HepG2 (cell line): Measurements from ENCODE around the gene SFPQ. TPM values are rescaled to one million over a fixed set of nuclear protein-coding genes. Genes with fewer than 3 reads are reported as not detected.

Experiments used
- ATAC-seq: fragments of 200-7000 bp; cut with Tn5 transposase; 3 replicates; pipeline ENCODE4 v1.9.1; 2020; ENCODE audit warnings: mild to moderate bottlenecking, moderate library complexity
- BruUV-seq: library from RNA; stranded (reverse); fragments of 400-500 nt; replicated peaks from 2 replicates; lab custom pipeline; 2021; lab: Mats Ljungman, UMichigan
- CTCF ChIA-PET: fragments of 300-600 bp; formaldehyde crosslinking; extraction: SDS; loops from one replicate; lab custom pipeline; 2021; ENCODE audit warnings: low total read pairs, inconsistent platforms, low intra/inter-chr PET ratio; lab: Yijun Ruan, JAX
- POLR2A ChIA-PET: fragments of 350-600 bp; sonication (Branson Sonifier 250); formaldehyde crosslinking; loops from one replicate; lab custom pipeline; 2020; ENCODE audit warnings: antibody characterized with exemption, inconsistent platforms; lab: Yijun Ruan, JAX
- DNase-seq: peaks from one replicate; pipeline ENCODE4 v3.0.0-alpha.2; 2015; ENCODE audit warnings: low spot score
- FAIRE-seq: peaks from 3 replicates; lab custom pipeline; 2011; peaks lifted over from hg19 to GRCh38; lab: Jason Lieb, UNC
- H2AFZ ChIP-seq: one replicate; pipeline ENCODE4 v1.6.1; 2011; ENCODE audit warnings: low read length, inconsistent platforms
- H3K27ac ChIP-seq: fragments of 300-600 bp; 3 replicates; pipeline ENCODE4 v1.8.0; 2011; ENCODE audit warnings: mixed run types, mild to moderate bottlenecking, mixed read lengths, low read length, inconsistent platforms; ENCODE audit not compliant: insufficient read depth; ENCODE audit errors: extremely low read length
- H3K27me3 ChIP-seq, 2 experiments: fragments of 200-600 bp in 1 of 2; 2 replicates in 1 of 2; 3 replicates in 1 of 2; pipeline versions ENCODE4 v1.6.0 to v1.8.0; 2011; ENCODE audit warnings: low read length in 2 of 2, mild to moderate bottlenecking in 2 of 2, moderate library complexity in 2 of 2, inconsistent platforms in 1 of 2; ENCODE audit not compliant: insufficient read depth in 2 of 2, control insufficient read depth in 1 of 2
- H3K36me3 ChIP-seq, 2 experiments: fragments of 200-600 bp in 1 of 2; replicated peaks in 1 of 2; 2 replicates in 1 of 2; 3 replicates in 1 of 2; pipeline versions ENCODE4 v1.5.1 to v1.8.0; 2011; ENCODE audit warnings: low read length in 2 of 2, inconsistent platforms in 1 of 2; ENCODE audit not compliant: insufficient read depth in 2 of 2, control insufficient read depth in 1 of 2
- H3K4me1 ChIP-seq: 2 replicates; pipeline ENCODE4 v1.5.1; 2012; ENCODE audit warnings: low read length, inconsistent platforms; ENCODE audit not compliant: insufficient read depth
- H3K4me2 ChIP-seq: 2 replicates; pipeline ENCODE4 v1.6.0; 2011; ENCODE audit warnings: low read depth, low read length, inconsistent platforms
- H3K4me3 ChIP-seq, 3 experiments: fragments of 200-600 bp in 1 of 3; sonication (generic), shearing (Covaris generic) in 1 of 3; replicated peaks in 1 of 3; 2 replicates each; pipeline ENCODE4 v1.5.1; 2011 to 2016; ENCODE audit warnings: low read length in 3 of 3, inconsistent platforms in 2 of 3, low read depth in 2 of 3, mild to moderate bottlenecking in 2 of 3, control low read depth in 1 of 3, mixed read lengths in 1 of 3; ENCODE audit not compliant: insufficient read depth in 1 of 3
- H3K79me2 ChIP-seq: one replicate; pipeline ENCODE4 v1.6.1; 2011; ENCODE audit warnings: low read length, inconsistent platforms; ENCODE audit not compliant: insufficient read depth
- H3K9ac ChIP-seq: 2 replicates; pipeline ENCODE4 v1.6.0; 2011; ENCODE audit warnings: mild to moderate bottlenecking, low read depth, low read length, inconsistent platforms; ENCODE audit not compliant: insufficient read depth
- H3K9me3 ChIP-seq: 2 replicates; pipeline ENCODE4 v1.5.1; 2012; ENCODE audit warnings: mild to moderate bottlenecking, low read length
- H4K20me1 ChIP-seq: 2 replicates; pipeline ENCODE4 v1.6.0; 2011; ENCODE audit warnings: inconsistent platforms, mild to moderate bottlenecking, low read length, moderate library complexity; ENCODE audit not compliant: insufficient read depth
- GABPA ChIP-seq, 2 experiments: IDR thresholded peaks; 2 replicates each; pipeline ENCODE4 v1.6.1; 2011 to 2016; ENCODE audit warnings: low read depth in 2 of 2, low read length in 1 of 2, missing biosample characterization in 1 of 2, missing genetic modification characterization in 1 of 2
- HMGA1 ChIP-seq: sonication (generic); formaldehyde crosslinking; conservative IDR thresholded peaks from 2 replicates; pipeline ENCODE4 v1.4.0; 2020; ENCODE audit warnings: missing genetic modification reagents
- JUND ChIP-seq: sonication (generic); formaldehyde crosslinking; IDR thresholded peaks from 2 replicates; pipeline ENCODE4 v1.8.0; 2022; ENCODE audit warnings: mild to moderate bottlenecking, missing genetic modification reagents
- KLF12 ChIP-seq: sonication (generic); formaldehyde crosslinking; IDR thresholded peaks from 2 replicates; pipeline ENCODE4 v1.4.0; 2020; ENCODE audit warnings: missing genetic modification reagents, borderline replicate concordance
- LCORL ChIP-seq, 2 experiments: fragments of 450-650 bp in 1 of 2; sonication (generic) in 1 of 2; formaldehyde crosslinking in 1 of 2; IDR thresholded peaks; 2 replicates each; pipeline versions ENCODE4 v1.5.0 to v1.6.1; 2017 to 2020; ENCODE audit warnings: antibody characterized with exemption in 1 of 2, missing genetic modification reagents in 1 of 2
- MED1 ChIP-seq: sonication (generic); formaldehyde crosslinking; IDR thresholded peaks from 2 replicates; pipeline ENCODE4 v1.4.0; 2020; ENCODE audit warnings: missing genetic modification reagents
- RBFOX2 ChIP-seq: fragments of 200-400 bp; formaldehyde crosslinking; IDR thresholded peaks from 2 replicates; pipeline ENCODE4 v1.6.1; 2017; ENCODE audit warnings: low read depth, mild to moderate bottlenecking, low read length
- THAP9 ChIP-seq: sonication (generic); formaldehyde crosslinking; IDR thresholded peaks from 2 replicates; pipeline ENCODE4; 2020; ENCODE audit warnings: missing genetic modification reagents, mild to moderate bottlenecking, borderline replicate concordance
- ZBTB37 ChIP-seq: sonication (generic); formaldehyde crosslinking; IDR thresholded peaks from 2 replicates; pipeline ENCODE4 v1.4.0; 2020; ENCODE audit warnings: mild to moderate bottlenecking, missing genetic modification reagents
- ZFP62 ChIP-seq: sonication (generic); formaldehyde crosslinking; IDR thresholded peaks from 2 replicates; pipeline ENCODE4 v1.4.0; 2020; ENCODE audit warnings: missing genetic modification reagents
- ZHX2 ChIP-seq, 2 experiments: sonication (generic) in 1 of 2; formaldehyde crosslinking in 1 of 2; IDR thresholded peaks; 2 replicates each; pipeline versions ENCODE4 v1.6.1 to v1.9.0; 2014 to 2022; ENCODE audit warnings: antibody characterized with exemption in 1 of 2, borderline replicate concordance in 1 of 2, inconsistent platforms in 1 of 2, low read depth in 1 of 2, missing genetic modification reagents in 1 of 2
- ZNF547 ChIP-seq: sonication (generic); formaldehyde crosslinking; IDR thresholded peaks from 2 replicates; pipeline ENCODE4 v1.5.1; 2020; ENCODE audit warnings: mild to moderate bottlenecking, missing genetic modification reagents
- WGBS: methylation state at CpG from one replicate; pipeline ENCODE4 v1.1.6; 2017; ENCODE audit warnings: low lambda C conversion rate; 5-methylcytosine and 5-hydroxymethylcytosine counted together
- in situ Hi-C: cut with HindIII; loops from 2 replicates; pipeline ENCODE4 v1.10.0; 2017; ENCODE audit warnings: low pct_unique_long_range_greater_than_20kb; ENCODE audit not compliant: extremely low pct_ligation_motif_present
- intact Hi-C: fragments of 100-400 bp; cut with micrococcal nuclease; formaldehyde crosslinking; loops from one replicate; pipeline ENCODE4 v1.10.0; 2022; ENCODE audit not compliant: unreplicated experiment
- polyA plus RNA-seq, 8 experiments: library from polyadenylated mRNA; depleted of rRNA in 3 of 8; stranded (reverse) in 7 of 8; unstranded in 1 of 8; fragments of >200 nt; fragmentation: Illumina TruSeq in 4 of 8; extraction: Trizol in 4 of 8; gene quantifications; 2 replicates each; pipeline versions ENCODE4 v1.2.1 to v1.2.3, GENCODE V29; 2011 to 2016; ENCODE audit warnings: low read depth in 4 of 8, missing spikeins in 1 of 8, mixed read lengths in 1 of 8; ENCODE audit not compliant: insufficient read depth in 1 of 8
- total RNA-seq, 5 experiments: library from RNA; depleted of rRNA; stranded (reverse); fragments of >200 nt; fragmentation: Illumina TruSeq; extraction: Trizol; gene quantifications; 2 replicates each; pipeline ENCODE4 v1.2.3, GENCODE V29; 2016; ENCODE audit warnings: low read depth in 1 of 5

Gene SFPQ
- total and polyA plus RNA-seq, 2 of the 13 experiments (the other 11 are each of a cell fraction or from before 2014, with no cell fraction given): 101 to 292 TPM

- FAIRE-seq: no peak
- no peak for ATAC-seq
- Histone ChIP-seq H3K27ac (no peak overlapping the region), H3K36me3 (no peaks in the 10 kb centered on the region), H3K79me2 (no peaks in the 10 kb centered on the region), H3K4me2 (no peak overlapping the region), H3K4me1 (no peaks in the 10 kb centered on the region; the same call in 1 of the 2 replicates), H3K9me3 (no peaks in the 10 kb centered on the region), H2AFZ (no peak overlapping the region), H3K27me3 (no peaks in the 10 kb centered on the region), H3K4me3 (no peak overlapping the region), H4K20me1 (no peaks in the 10 kb centered on the region), H3K9ac (no peak overlapping the region)
- intact Hi-C loops (no loop called here), in situ Hi-C loops (no loop called here)
- DNase-seq: no peak
- WGBS: 10% methylated on average over 1 of the region's 1 CpG
- BruUV-seq: no TSS peak
- ChIA-PET POLR2A (no interaction called here), CTCF (no interaction called here)
- TF ChIP-seq JUND (CRISPR knock-in tag) (no peak), RBFOX2 (no peak), ZFP62 (no peak), KLF12 (CRISPR knock-in tag) (no peak), MED1 (CRISPR knock-in tag) (no peak), THAP9 (no peak), ZBTB37 (CRISPR knock-in tag) (no peak), ZNF547 (CRISPR knock-in tag) (no peak), HMGA1 (CRISPR knock-in tag) (no peak), LCORL (IDR thresholded peaks at IDR 0.05) (no peak), LCORL (CRISPR knock-in tag; IDR thresholded peaks at IDR 0.05) (no peak), ZHX2 (IDR thresholded peaks at IDR 0.05; ENCODE audit: low read depth) (no peak), ZHX2 (CRISPR knock-in tag; IDR thresholded peaks at IDR 0.05; ENCODE audit: borderline replicate concordance) (no peak), GABPA (IDR thresholded peaks at IDR 0.05; ENCODE audit: low read depth, low read length) (no peak), GABPA (CRISPR knock-in tag; IDR thresholded peaks at IDR 0.05; ENCODE audit: low read depth) (no peak)
These were observed 18.1 kb upstream of the SFPQ start for GRCh38 chr1:35211120-35211414.
